GM12878 (cell line): ENCODE measurements around the gene IFT122.

Experiments used
- BHLHE40 ChIP-seq, 2 experiments: fragments of 450-650 bp in 1 of 2; IDR thresholded peaks; 2 replicates each; pipeline ENCODE4 v1.6.1; 2011 to 2017; ENCODE audit warnings: low read depth in 2 of 2, borderline replicate concordance in 1 of 2, improper control_type of control experiment in 1 of 2, low read length in 1 of 2, mild to moderate bottlenecking in 1 of 2
- CBFB ChIP-seq: IDR thresholded peaks from 2 replicates; pipeline ENCODE4 v1.6.1; 2016; ENCODE audit warnings: antibody characterized with exemption, low read depth
- CHD1 ChIP-seq: IDR thresholded peaks from 2 replicates; pipeline ENCODE4 v1.6.1; 2012; ENCODE audit warnings: low read depth, low read length, improper control_type of control experiment
- CTCF ChIP-seq, 3 experiments: IDR thresholded peaks in 2 of 3; conservative IDR thresholded peaks in 1 of 3; 2 replicates each; pipeline ENCODE4 v1.5.1; 2011; ENCODE audit warnings: low read depth in 3 of 3, low read length in 3 of 3, mild to moderate bottlenecking in 3 of 3, control low read depth in 2 of 3, moderate library complexity in 2 of 3, inconsistent platforms in 1 of 3, mixed read lengths in 1 of 3; ENCODE audit not compliant: control insufficient read depth in 2 of 3, insufficient read depth in 1 of 3; ENCODE audit errors: extremely low read depth in 1 of 3
- ESRRA ChIP-seq: IDR thresholded peaks from 2 replicates; pipeline ENCODE4 v1.6.1; 2012; ENCODE audit warnings: mild to moderate bottlenecking, low read length, improper control_type of control experiment
- EZH2 ChIP-seq: IDR thresholded peaks from 2 replicates; pipeline ENCODE4 v1.6.1; 2012; ENCODE audit warnings: low read depth, mild to moderate bottlenecking, control low read depth, inconsistent platforms, low read length, borderline replicate concordance; ENCODE audit not compliant: control insufficient read depth
- POLR2AphosphoS5 ChIP-seq: IDR thresholded peaks from 2 replicates; pipeline ENCODE4 v1.6.1; 2011; ENCODE audit warnings: mild to moderate bottlenecking, low read length, inconsistent platforms
- SP1 ChIP-seq: IDR thresholded peaks from one replicate; pipeline ENCODE4 v1.6.1; 2011; ENCODE audit warnings: low read depth, low read length
- TCF7 ChIP-seq: IDR thresholded peaks from 2 replicates; pipeline ENCODE4 v1.6.1; 2014; ENCODE audit warnings: antibody characterized with exemption, borderline replicate concordance
- USF1 ChIP-seq: IDR thresholded peaks from 2 replicates; pipeline ENCODE4 v1.6.1; 2011; ENCODE audit warnings: borderline replicate concordance, low read depth, mild to moderate bottlenecking, moderate library complexity, mixed read lengths, low read length; ENCODE audit not compliant: insufficient read depth; ENCODE audit errors: extremely low read length
- ZBTB11 ChIP-seq: fragments of 450-650 bp; formaldehyde crosslinking; IDR thresholded peaks from 2 replicates; pipeline ENCODE4 v1.5.0; 2022; ENCODE audit warnings: mild to moderate bottlenecking, missing genetic modification characterization
- ZSCAN29 ChIP-seq: fragments of 450-650 bp; IDR thresholded peaks from 2 replicates; pipeline ENCODE4 v1.6.1; 2017; ENCODE audit warnings: mild to moderate bottlenecking, moderate library complexity
- ZZZ3 ChIP-seq: IDR thresholded peaks from 2 replicates; pipeline ENCODE4 v1.6.1; 2011; ENCODE audit warnings: low read depth; ENCODE audit not compliant: control insufficient read depth, insufficient read length

- TF ChIP-seq ZBTB11 (CRISPR knock-in tag): no peak
- TF ChIP-seq BHLHE40 (IDR thresholded peaks at IDR 0.05; ENCODE audit: borderline replicate concordance in 1 of 2, low read depth in 2 of 2, low read length in 1 of 2): no peak
- no peak for TF ChIP-seq CBFB
- no peak for TF ChIP-seq ZSCAN29
- TF ChIP-seq EZH2: no peak
- TF ChIP-seq ZZZ3: no peak
- TF ChIP-seq ESRRA: no peak
- no peak for TF ChIP-seq CTCF (IDR thresholded peaks at IDR 0.05 in 2 of 3, conservative IDR thresholded peaks at IDR 0.05 in 1 of 3; ENCODE audit: control insufficient read depth in 2 of 3, extremely low read depth in 1 of 3, insufficient read depth in 1 of 3, low read depth in 3 of 3, low read length in 3 of 3)
- TF ChIP-seq CHD1: no peak
- no peak for TF ChIP-seq POLR2AphosphoS5
- TF ChIP-seq SP1: no peak
- TF ChIP-seq USF1: no peak
- TF ChIP-seq TCF7: no peak
These were observed 23.7 kb downstream of the IFT122 start for GRCh38 chr3:129463716-129464115.
